ENCODE measurements around the gene ZHX3. TPM values are rescaled to one million over a fixed set of nuclear protein-coding genes. Genes with fewer than 3 reads are reported as not detected.
A peak's percentile ranks its signal among the peaks of the same experiment; 100 is the strongest.

The ZHX3 gene
- total and polyA plus RNA-seq, 9 of the 15 experiments (the other 6 are each of a cell fraction or from before 2014, with no cell fraction given) = 0.80 to 14.6 (median 4.9) TPM

- TF ChIP-seq XRCC4 (IDR thresholded peaks at IDR 0.05; ENCODE audit: extremely low read depth, insufficient read depth, insufficient read length) (no peak), HMG20B (CRISPR knock-in tag; IDR thresholded peaks at IDR 0.05) (no peak), TFAP4 (CRISPR knock-in tag; IDR thresholded peaks at IDR 0.05; ENCODE audit: borderline replicate concordance) (peak; percentile 93), FOXK1 (CRISPR knock-in tag; IDR thresholded peaks at IDR 0.05; ENCODE audit: borderline replicate concordance) (no peak), DDX20 (tag; IDR thresholded peaks at IDR 0.05; ENCODE audit: low read depth) (no peak), TOE1 (IDR thresholded peaks at IDR 0.05; ENCODE audit: borderline replicate concordance) (no peak), TOE1 (CRISPR knock-in tag; IDR thresholded peaks at IDR 0.05; ENCODE audit: borderline replicate concordance, low read depth) (no peak), ATF2 (CRISPR knock-in tag; IDR thresholded peaks at IDR 0.05) (no peak), ELK1 (CRISPR knock-in tag; IDR thresholded peaks at IDR 0.05) (no peak), EP300 (IDR thresholded peaks at IDR 0.05; ENCODE audit: low read length) (no peak), DEAF1 (CRISPR knock-in tag; IDR thresholded peaks at IDR 0.05) (no peak), MITF (IDR thresholded peaks at IDR 0.05) (no peak), HLTF (IDR thresholded peaks at IDR 0.05) (no peak), DACH1 (IDR thresholded peaks at IDR 0.05; ENCODE audit: partially characterized antibody) (peak; percentile 36), CBFA2T3 (IDR thresholded peaks at IDR 0.05) (peak; percentile 30; the same call in 1 of the 2 replicates), CBX8 (IDR thresholded peaks at IDR 0.05; ENCODE audit: borderline replicate concordance, extremely low read depth, low read depth, low read length, poor library complexity, severe bottlenecking) (no peak), HNRNPUL1 (IDR thresholded peaks at IDR 0.05; ENCODE audit: low read length) (no peak), BHLHE40 (IDR thresholded peaks at IDR 0.05; ENCODE audit: low read length) (no peak), BRCA1 (IDR thresholded peaks at IDR 0.05) (no peak), BRCA1 (CRISPR knock-in tag; IDR thresholded peaks at IDR 0.05) (no peak)
Observed at GRCh38 chr20:41141153-41141815, 176.2 kb downstream of the ZHX3 start (continued).
